ENCODE data around the gene EVPL. TPM values are rescaled to one million over a fixed set of nuclear protein-coding genes. Genes with fewer than 3 reads are reported as not detected.
"Not testable (repeated sequence)": the region's sequence is repeated elsewhere in the genome, so short reads cannot be mapped to it uniquely, and the experiment has no call there.

Gene EVPL
- total RNA-seq, 1 donor from 2014 or later: not detected

GRCh38 chr17:75970011-75970523, 57.0 kb downstream of the EVPL start:
- ChIA-PET POLR2A (interaction anchor here (0.8 kb wide), 1 partner anchor 76 kb away, joined by 8 read pairs; no protein-coding TSS in a partner anchor), CTCF (no interaction called here)
- intact Hi-C loops (cut with micrococcal nuclease): no loop called here
- H3K27me3 Mint-ChIP-seq: no peaks in the 10 kb centered on the region
- peaks cover 20% of the 10 kb centered on the region for H3K36me3 Mint-ChIP-seq (ENCODE audit: low read depth)
- H3K9me3 Mint-ChIP-seq: no peaks in the 10 kb centered on the region
- H3K27ac Mint-ChIP-seq: no peak overlapping the region
- peaks cover 7% of the 10 kb centered on the region for H3K4me1 Mint-ChIP-seq
- no peak for TF ChIP-seq CTCF (IDR thresholded peaks at IDR 0.05)
- ATAC-seq (ENCODE audit: low read depth) (no peak), DNase-seq (no peak)
- H3K4me3 Mint-ChIP-seq: no peak overlapping the region

GRCh38 chr17:75969044-75969443, 58.1 kb downstream of the EVPL start:
- ATAC-seq (ENCODE audit: low read depth); H3K27me3 Mint-ChIP-seq; CTCF ChIA-PET; intact Hi-C loops (cut with micrococcal nuclease); H3K4me1 Mint-ChIP-seq; DNase-seq; H3K4me3 Mint-ChIP-seq; H3K9me3 Mint-ChIP-seq; H3K27ac Mint-ChIP-seq: not testable (repeated sequence)
- peaks cover 19% of the 10 kb centered on the region for H3K36me3 Mint-ChIP-seq (ENCODE audit: low read depth)
- POLR2A ChIA-PET: interaction anchor here (0.6 to 0.8 kb wide), 2 partner anchors 77 to 111 kb away, joined by 4 to 8 read pairs; no protein-coding TSS in a partner anchor

- Mint-ChIP-seq H3K27me3 (no peaks in the 10 kb centered on the region), H3K4me3 (no peak overlapping the region), H3K27ac (no peak overlapping the region), H3K4me1 (peaks cover 13% of the 10 kb centered on the region), H3K36me3 (ENCODE audit: low read depth) (peaks cover 8% of the 10 kb centered on the region), H3K9me3 (no peaks in the 10 kb centered on the region)
- no peak for ATAC-seq (ENCODE audit: low read depth)
- intact Hi-C loops (cut with micrococcal nuclease): no loop called here
- TF ChIP-seq CTCF (IDR thresholded peaks at IDR 0.05): no peak
- CTCF ChIA-PET: interaction anchor here (0.8 kb wide), 1 partner anchor 36 kb away, joined by 3 read pairs; no protein-coding TSS in a partner anchor
- no peak for DNase-seq
- POLR2A ChIA-PET: no interaction called here
Measured at GRCh38 chr17:75965468-75965867, 61.6 kb downstream of the EVPL start.

DNA sequence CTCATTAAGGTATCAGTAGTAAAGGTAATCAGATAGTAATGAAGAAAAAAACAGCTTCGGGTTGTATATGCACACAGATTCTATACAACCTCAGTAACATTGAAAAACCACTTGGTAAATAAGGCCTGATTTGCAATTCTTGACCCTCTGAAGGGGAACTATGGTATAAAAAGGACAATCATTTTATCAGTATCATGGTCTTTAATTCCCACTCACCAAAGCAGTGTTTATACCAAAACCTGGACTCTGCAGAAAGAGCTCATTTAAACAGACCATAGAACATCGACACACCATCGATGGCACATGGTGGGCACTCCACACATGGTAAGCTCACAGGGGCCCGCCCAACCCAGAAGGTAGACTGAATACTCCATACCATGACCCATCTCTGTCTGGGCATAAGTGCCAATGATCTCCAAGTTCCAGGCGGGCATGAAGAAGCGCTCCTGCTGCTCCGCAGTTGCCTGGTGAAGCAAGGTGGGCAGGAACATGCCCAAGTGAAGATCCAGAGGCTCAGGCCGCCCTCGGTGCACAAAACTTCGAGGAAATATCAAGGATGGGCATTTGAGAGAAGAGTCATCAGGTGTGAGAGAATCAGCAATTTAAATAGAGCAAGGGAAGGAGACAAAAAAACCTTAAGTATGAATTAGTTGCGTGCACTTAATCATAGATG, 67.1 kb downstream of the EVPL start:
- intact Hi-C loops (cut with micrococcal nuclease): no loop called here
- H3K27me3 Mint-ChIP-seq: no peaks in the 10 kb centered on the region
- TF ChIP-seq CTCF (IDR thresholded peaks at IDR 0.05): no peak
- no peak overlapping the region for H3K27ac Mint-ChIP-seq
- peaks cover 6% of the 10 kb centered on the region for H3K4me1 Mint-ChIP-seq
- DNase-seq (no peak), ATAC-seq (ENCODE audit: low read depth) (no peak)
- POLR2A ChIA-PET: no interaction called here
- CTCF ChIA-PET: no interaction called here
- no peak overlapping the region for H3K4me3 Mint-ChIP-seq
- no peaks in the 10 kb centered on the region for H3K9me3 Mint-ChIP-seq
- H3K36me3 Mint-ChIP-seq (ENCODE audit: low read depth): peaks cover 30% of the 10 kb centered on the region

DNA sequence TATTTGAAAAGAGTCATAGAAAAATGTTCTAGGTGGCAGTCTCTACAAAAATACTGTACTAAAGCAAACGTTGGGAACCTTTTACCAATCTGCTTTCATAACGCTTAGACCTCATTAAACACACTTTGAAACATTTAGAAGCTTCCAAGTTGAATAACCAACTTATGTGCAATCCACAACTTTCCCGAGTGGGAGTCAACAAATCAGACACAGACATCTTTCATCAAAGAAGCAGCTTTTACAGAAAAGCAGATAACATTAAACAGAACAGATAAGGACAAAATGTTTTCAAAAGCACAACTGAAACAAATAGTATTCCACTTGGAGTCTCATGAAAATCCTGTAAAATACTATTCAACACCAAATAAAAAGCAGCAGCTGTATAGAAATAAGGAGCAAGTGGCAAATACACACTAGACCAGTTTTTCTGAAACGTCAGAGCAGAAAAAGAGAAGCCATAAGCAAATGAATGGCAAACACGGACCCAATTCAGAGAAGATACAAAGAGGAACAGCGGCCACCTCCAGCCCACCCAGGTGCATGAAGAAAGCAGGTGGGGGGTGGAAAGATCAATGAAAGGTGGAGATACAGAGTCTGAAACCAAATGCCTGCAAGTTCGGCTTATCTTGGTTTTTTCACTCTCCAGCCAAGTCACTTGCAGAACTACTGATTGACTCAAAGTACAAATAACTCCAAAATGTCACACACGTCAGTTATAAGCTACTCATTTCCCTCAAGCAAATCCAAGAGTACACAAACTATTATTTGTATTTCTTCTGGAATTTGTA, 67.9 kb downstream of the EVPL start:
- H3K4me3 Mint-ChIP-seq: no peak overlapping the region
- ATAC-seq (ENCODE audit: low read depth) (no peak), DNase-seq (no peak)
- no peaks in the 10 kb centered on the region for H3K9me3 Mint-ChIP-seq
- H3K36me3 Mint-ChIP-seq (ENCODE audit: low read depth): peaks cover 34% of the 10 kb centered on the region
- no peaks in the 10 kb centered on the region for H3K27me3 Mint-ChIP-seq
- ChIA-PET CTCF (no interaction called here), POLR2A (no interaction called here)
- H3K4me1 Mint-ChIP-seq: peaks cover 6% of the 10 kb centered on the region
- intact Hi-C loops (cut with micrococcal nuclease): no loop called here
- no peak for TF ChIP-seq CTCF (IDR thresholded peaks at IDR 0.05)
- no peak overlapping the region for H3K27ac Mint-ChIP-seq

Other genes starting within 250 kb of the EVPL start
- 52.3 and 61.2 TPM in 2 replicates for gene UNK, start 242.5 kb downstream of the EVPL start, total RNA-seq
- gene UNC13D, start 182.9 kb downstream of the EVPL start, total RNA-seq: 90.4 and 102 TPM in 2 replicates
- 66.0 and 68.7 TPM in 2 replicates for gene WBP2, start 172.0 kb downstream of the EVPL start, total RNA-seq
- 3.1 and 3.5 TPM in 2 replicates for gene TRIM47, start 148.7 kb downstream of the EVPL start, total RNA-seq
- gene TRIM65, start 130.4 kb downstream of the EVPL start, total RNA-seq: 20.0 and 22.4 TPM in 2 replicates
- 132 and 137 TPM in 2 replicates for gene MRPL38, start 122.4 kb downstream of the EVPL start, total RNA-seq
- 13.2 and 15.1 TPM in 2 replicates for gene FBF1, start 86.3 kb downstream of the EVPL start, total RNA-seq
- gene ACOX1, start 48.1 kb downstream of the EVPL start, total RNA-seq: 23.3 and 25.8 TPM in 2 replicates
- gene TEN1, start 48.1 kb downstream of the EVPL start, total RNA-seq: 22.7 and 23.2 TPM in 2 replicates
- 11.4 and 14.1 TPM in 2 replicates for gene CDK3, start 26.5 kb downstream of the EVPL start, total RNA-seq
- gene SRP68, start 45.2 kb upstream of the EVPL start, total RNA-seq: 73.7 and 76.1 TPM in 2 replicates
- gene GALR2, start 47.5 kb upstream of the EVPL start, total RNA-seq: 0.18 and 0.32 TPM in 2 replicates
- gene ZACN, start 51.9 kb upstream of the EVPL start, total RNA-seq: 0.34 and 0.67 TPM in 2 replicates
- 133 and 146 TPM in 2 replicates for gene EXOC7, start 76.5 kb upstream of the EVPL start, total RNA-seq
- 0.39 and 0.44 TPM in 2 replicates for gene FOXJ1, start 113.9 kb upstream of the EVPL start, total RNA-seq
- 3.1 and 3.5 TPM in 2 replicates for gene RNF157, start 213.2 kb upstream of the EVPL start, total RNA-seq
- 144 and 152 TPM in 2 replicates for gene UBALD2, start 238.0 kb upstream of the EVPL start, total RNA-seq